D721Med (cell line): ENCODE data around the gene DPP6.
A peak's percentile ranks its signal among the peaks of the same experiment; 100 is the strongest.
"Not testable (repeated sequence)": the region's sequence is repeated elsewhere in the genome, so short reads cannot be mapped to it uniquely, and the experiment has no call there.

Experiments used
- DNase-seq: peaks from one replicate; pipeline ENCODE4 v3.0.0; 2011; ENCODE audit warnings: low spot score; ENCODE audit not compliant: insufficient read length
- FAIRE-seq: peaks from 2 replicates; lab custom pipeline; 2011; peaks lifted over from hg19 to GRCh38; lab: Jason Lieb, UNC
- TF ChIP-seq, protein P1 (sequence below): IDR thresholded peaks from 2 replicates; pipeline ENCODE4 v1.5.1; 2012; ENCODE audit warnings: mild to moderate bottlenecking, control low read depth; ENCODE audit not compliant: insufficient read depth; ENCODE audit errors: missing control alignments

DPP6 gene

DNA sequence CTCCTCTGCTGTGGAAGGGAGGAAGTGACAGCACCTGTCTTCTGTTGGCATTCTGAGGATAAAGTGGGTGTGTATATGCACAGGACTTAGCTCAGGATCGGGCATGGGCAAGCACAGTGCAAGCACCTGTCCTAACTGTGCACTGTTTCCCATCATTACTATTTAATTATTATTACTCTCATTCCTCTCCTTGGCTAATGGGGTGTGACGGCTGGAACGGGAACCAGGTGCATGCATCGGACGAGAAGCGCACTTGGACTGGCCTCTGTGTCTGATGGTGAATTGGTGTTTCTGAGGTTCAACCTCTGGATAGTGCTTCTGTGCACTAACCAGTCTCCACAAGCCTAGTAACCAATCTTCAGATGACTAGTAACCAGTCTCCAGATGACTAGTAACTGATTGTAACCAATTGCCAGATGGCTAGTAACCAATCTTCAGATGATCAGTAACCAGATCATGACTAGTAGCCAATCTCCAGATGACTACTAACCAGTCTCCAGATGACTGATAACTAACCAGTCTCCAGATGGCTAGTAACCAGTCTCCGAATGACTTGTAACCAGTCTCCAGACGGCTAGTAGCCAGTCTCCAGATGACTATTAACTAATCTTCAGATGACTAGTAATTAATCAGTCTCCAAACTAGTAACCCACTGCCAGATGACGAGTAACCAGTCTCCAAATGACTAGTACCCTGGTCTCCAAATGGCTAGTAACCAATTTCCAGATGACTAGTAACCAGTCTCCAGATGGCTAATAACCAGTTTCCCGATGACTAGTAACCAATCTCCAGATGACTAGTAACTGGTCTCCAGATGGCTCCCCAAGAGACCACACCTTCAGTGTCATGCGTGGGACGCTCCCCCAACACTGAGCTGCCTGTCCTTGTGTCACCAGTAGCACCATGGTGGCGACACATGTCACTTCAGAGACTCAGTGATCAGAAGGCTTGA lies 864.9 kb downstream of the DPP6 start:
- DNase-seq (no peak), FAIRE-seq (no peak)
- TF ChIP-seq, protein P1, sequence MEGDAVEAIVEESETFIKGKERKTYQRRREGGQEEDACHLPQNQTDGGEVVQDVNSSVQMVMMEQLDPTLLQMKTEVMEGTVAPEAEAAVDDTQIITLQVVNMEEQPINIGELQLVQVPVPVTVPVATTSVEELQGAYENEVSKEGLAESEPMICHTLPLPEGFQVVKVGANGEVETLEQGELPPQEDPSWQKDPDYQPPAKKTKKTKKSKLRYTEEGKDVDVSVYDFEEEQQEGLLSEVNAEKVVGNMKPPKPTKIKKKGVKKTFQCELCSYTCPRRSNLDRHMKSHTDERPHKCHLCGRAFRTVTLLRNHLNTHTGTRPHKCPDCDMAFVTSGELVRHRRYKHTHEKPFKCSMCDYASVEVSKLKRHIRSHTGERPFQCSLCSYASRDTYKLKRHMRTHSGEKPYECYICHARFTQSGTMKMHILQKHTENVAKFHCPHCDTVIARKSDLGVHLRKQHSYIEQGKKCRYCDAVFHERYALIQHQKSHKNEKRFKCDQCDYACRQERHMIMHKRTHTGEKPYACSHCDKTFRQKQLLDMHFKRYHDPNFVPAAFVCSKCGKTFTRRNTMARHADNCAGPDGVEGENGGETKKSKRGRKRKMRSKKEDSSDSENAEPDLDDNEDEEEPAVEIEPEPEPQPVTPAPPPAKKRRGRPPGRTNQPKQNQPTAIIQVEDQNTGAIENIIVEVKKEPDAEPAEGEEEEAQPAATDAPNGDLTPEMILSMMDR = no peak

DNA sequence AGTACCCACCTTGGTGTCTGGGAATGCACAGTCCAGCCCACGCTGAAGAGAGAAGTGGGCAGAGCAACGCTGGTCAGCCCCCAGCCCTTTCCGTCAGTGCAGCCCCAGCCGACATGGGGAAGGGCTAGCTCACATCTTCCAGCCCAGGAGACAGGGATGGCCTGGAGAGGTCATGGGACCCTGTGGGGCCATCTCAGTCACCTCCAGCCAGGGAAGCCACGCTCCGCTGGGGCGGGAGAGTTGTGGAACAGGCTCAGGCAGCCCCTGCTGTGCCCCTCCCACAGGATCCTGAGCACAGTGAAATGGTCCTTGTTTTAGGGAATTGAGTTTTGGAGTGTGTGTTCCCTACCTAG lies 865.6 kb downstream of the DPP6 start:
- FAIRE-seq (no peak), DNase-seq (no peak)
- TF ChIP-seq, protein P1 = no peak

- DNase-seq = no peak
- no peak for FAIRE-seq
- TF ChIP-seq, protein P1 = no peak
These were observed 866.1 kb downstream of the DPP6 start for GRCh38 chr7:154918266-154918665.

DNA sequence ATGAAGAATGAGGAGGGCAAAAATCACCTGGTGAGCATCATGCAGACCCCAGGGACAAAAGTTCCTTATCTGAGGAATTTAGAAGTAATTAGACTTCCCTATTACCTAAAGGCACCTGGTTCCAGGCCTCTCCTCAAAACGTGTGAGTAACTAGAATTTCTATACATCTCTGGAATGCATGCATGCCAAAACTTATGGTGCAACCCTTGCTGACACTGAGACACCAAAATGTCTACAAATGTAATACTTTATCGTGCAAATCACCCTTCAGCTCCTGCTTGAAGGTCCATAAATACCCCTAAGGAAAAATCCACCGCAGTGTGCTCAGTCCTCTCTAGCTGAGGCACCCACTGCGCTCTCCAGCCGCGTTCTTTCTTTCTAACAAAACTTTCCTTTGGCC lies 866.5 kb downstream of the DPP6 start:
- DNase-seq (no peak), FAIRE-seq (no peak)
- TF ChIP-seq, protein P1 = no peak

DNA sequence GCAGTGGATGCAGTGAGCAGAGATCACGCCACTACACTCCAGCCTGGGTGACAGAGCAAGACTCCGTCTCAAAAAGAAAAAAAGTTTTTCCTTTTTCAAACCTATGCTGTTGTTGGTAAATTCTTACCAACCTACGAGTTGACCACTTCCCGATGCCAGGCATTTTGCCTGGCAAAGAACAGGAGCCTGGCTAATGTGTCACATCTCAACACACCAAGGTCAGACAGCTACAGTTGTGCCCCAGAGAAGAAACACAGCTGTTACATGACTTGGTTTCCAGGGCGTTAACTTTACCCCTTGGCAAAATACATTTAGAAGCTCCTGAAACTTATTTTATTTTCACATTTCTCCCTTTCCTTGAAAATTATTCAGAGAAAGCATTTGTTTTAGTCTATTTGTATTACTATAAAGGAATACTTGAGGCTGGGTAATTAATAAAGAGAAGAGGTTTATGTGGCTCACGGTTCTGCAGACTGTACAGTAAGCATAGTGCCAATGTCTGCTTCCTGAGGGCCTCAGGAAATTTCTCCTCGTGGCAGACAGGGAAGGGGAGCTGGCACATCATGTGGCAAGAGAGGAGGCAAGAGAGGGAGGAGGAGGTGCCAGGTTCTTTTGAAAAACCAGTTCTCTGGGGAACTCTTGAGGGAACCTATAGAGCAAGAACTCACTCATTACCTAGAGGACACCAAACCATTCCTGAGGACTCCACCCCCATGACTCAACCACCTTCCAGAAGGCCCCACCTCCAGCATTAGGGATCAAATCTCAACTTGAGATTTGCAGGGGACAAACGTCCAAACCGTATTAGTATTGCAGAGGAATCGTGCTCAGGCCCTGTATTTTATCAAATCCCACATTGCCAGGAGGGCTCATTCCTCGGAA lies 867.4 kb downstream of the DPP6 start:
- FAIRE-seq = no peak
- TF ChIP-seq, protein P1 = no peak
- no peak for DNase-seq

DNA sequence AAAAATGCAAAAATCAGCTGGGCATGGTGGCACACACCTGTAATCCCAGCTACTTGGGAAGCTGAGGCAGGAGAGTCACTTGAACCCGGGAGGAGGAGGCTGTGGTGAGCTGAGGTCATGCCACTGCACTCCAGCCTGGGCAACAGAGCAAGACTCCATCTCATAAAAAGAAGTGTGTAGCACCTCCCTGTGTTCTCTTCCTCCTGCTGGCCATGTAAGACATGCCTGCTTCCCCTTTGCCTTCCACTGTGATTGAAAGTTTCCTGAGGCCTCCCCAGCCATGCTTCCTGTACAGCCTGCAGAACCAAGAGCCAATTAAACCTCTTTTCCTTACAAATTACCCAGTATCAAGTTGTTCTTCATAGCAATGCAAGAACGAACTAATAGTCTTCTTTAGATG lies 870.3 kb downstream of the DPP6 start:
- not testable (repeated sequence) for DNase-seq, FAIRE-seq

DNA sequence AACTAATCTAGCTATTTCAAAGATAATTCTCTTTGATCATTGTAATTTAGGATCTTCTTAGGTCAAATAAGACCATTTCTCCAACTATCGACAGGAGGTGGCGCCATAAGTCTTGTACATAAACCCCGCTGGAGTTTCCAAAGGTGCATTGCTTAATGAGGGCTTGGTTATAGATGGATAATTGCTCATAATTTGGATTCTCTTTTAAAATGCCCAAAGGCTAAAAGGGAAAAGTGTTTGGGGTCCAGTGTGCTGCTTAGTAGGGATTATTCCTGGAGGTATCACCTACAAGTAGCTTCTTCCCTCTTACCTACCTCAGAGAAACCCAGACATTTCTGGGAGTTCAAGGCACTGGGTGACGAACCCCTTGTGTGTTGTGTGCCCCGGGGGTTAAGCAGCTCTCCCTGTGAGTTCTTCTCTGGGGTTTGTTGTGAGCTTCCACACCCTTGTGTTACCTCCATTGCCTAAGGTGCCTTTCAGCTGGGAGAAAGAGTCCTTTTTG lies 875.5 kb downstream of the DPP6 start:
- DNase-seq (peak; percentile 35), FAIRE-seq (peak; percentile 25)
- TF ChIP-seq, protein P1 = peak; percentile 74
